Skeletal muscle cell (primary cell): ENCODE measurements around the gene DPY19L1.
"Not testable (repeated sequence)": the region's sequence is repeated elsewhere in the genome, so short reads cannot be mapped to it uniquely, and the experiment has no call there.

ENCODE experiments used
- DNase-seq: peaks from one replicate; pipeline ENCODE4 v3.0.0-alpha.2; 2010; ENCODE audit warnings: low read depth
- H3K4me3 ChIP-seq: 2 replicates; pipeline ENCODE4 v1.5.1; 2011; ENCODE audit warnings: low read depth, mild to moderate bottlenecking, control low read depth, low read length, moderate library complexity

DPY19L1 gene

GRCh38 chr7:34878944-34879735 lies 158.1 kb downstream of the DPY19L1 start:
- H3K4me3 ChIP-seq: not testable (repeated sequence)

More at GRCh38 chr7:34878944-34879735, 158.1 kb downstream of the DPY19L1 start:
- not testable (repeated sequence) for DNase-seq
